SK-N-SH treated with all-trans-retinoic acid at 6 μM for 48 hours (cell line): ENCODE results near the gene ZDHHC5.

ENCODE experiments used
- ATAC-seq: fragments of 200-7000 bp; cut with Tn5 transposase; 3 replicates; pipeline ENCODE4 v1.9.1; 2020; ENCODE audit warnings: mild to moderate bottlenecking, moderate library complexity
- ARNTL ChIP-seq: fragments of 450-650 bp; formaldehyde crosslinking; IDR thresholded peaks from 2 replicates; pipeline ENCODE4 v1.5.0; 2020; ENCODE audit warnings: low read depth, mild to moderate bottlenecking, moderate library complexity, borderline replicate concordance
- BACH2 ChIP-seq: fragments of 250-450 bp; sonication (Bioruptor Pico); IDR thresholded peaks from 2 replicates; pipeline ENCODE4 v1.9.0; 2021; ENCODE audit warnings: mild to moderate bottlenecking, borderline replicate concordance
- CREB5 ChIP-seq: fragments of 250-450 bp; sonication (Bioruptor Pico); IDR thresholded peaks from 2 replicates; pipeline ENCODE4 v1.5.1; 2020; ENCODE audit warnings: low read depth, mild to moderate bottlenecking, moderate library complexity
- CSDC2 ChIP-seq: fragments of 250-450 bp; sonication (Bioruptor Pico); IDR thresholded peaks from 2 replicates; pipeline ENCODE4 v1.5.0; 2020; ENCODE audit warnings: mild to moderate bottlenecking, moderate library complexity
- CSRNP3 ChIP-seq: fragments of 250-450 bp; sonication (Bioruptor Pico); IDR thresholded peaks from 2 replicates; pipeline ENCODE4 v1.5.1; 2021; ENCODE audit warnings: mild to moderate bottlenecking, moderate library complexity
- ESRRG ChIP-seq: fragments of 250-450 bp; sonication (Bioruptor Pico); IDR thresholded peaks from 2 replicates; pipeline ENCODE4 v1.6.1; 2021; ENCODE audit warnings: mild to moderate bottlenecking
- GLIS3 ChIP-seq: fragments of 250-450 bp; sonication (Bioruptor Pico); IDR thresholded peaks from 2 replicates; pipeline ENCODE4 v1.5.0; 2020; ENCODE audit warnings: mild to moderate bottlenecking, moderate library complexity
- ISL1 ChIP-seq: fragments of 250-450 bp; sonication (Bioruptor Pico); IDR thresholded peaks from 2 replicates; pipeline ENCODE4 v2.1.2; 2022; ENCODE audit warnings: mild to moderate bottlenecking, moderate library complexity
- OSR1 ChIP-seq: fragments of 250-450 bp; sonication (Bioruptor Pico); IDR thresholded peaks from 2 replicates; pipeline ENCODE4 v1.8.0; 2022; ENCODE audit warnings: moderate library complexity, mild to moderate bottlenecking, inconsistent platforms
- POU6F1 ChIP-seq: fragments of 250-450 bp; sonication (Bioruptor Pico); IDR thresholded peaks from 2 replicates; pipeline ENCODE4 v1.8.0; 2021; ENCODE audit warnings: low read depth, mild to moderate bottlenecking, moderate library complexity, borderline replicate concordance
- PPARA ChIP-seq: fragments of 250-450 bp; sonication (Bioruptor Pico); IDR thresholded peaks from 2 replicates; pipeline ENCODE4 v1.5.0; 2020; ENCODE audit warnings: mild to moderate bottlenecking, borderline replicate concordance
- RARB ChIP-seq: fragments of 250-450 bp; sonication (Bioruptor Pico); IDR thresholded peaks from 2 replicates; pipeline ENCODE4 v1.8.0; 2021; ENCODE audit warnings: mild to moderate bottlenecking, moderate library complexity
- SNAI2 ChIP-seq: fragments of 250-450 bp; sonication (Bioruptor Pico); IDR thresholded peaks from 2 replicates; pipeline ENCODE4 v1.5.0; 2020; ENCODE audit warnings: mild to moderate bottlenecking, moderate library complexity
- TCF4 ChIP-seq: fragments of 250-450 bp; sonication (Bioruptor Pico); IDR thresholded peaks from 2 replicates; pipeline ENCODE4 v1.8.0; 2021; ENCODE audit warnings: mild to moderate bottlenecking, moderate library complexity, borderline replicate concordance
- TOX ChIP-seq: fragments of 250-450 bp; sonication (Bioruptor Pico); IDR thresholded peaks from 2 replicates; pipeline ENCODE4 v1.8.0; 2021; ENCODE audit warnings: mild to moderate bottlenecking, moderate library complexity, borderline replicate concordance
- TSHZ2 ChIP-seq: fragments of 250-450 bp; sonication (Bioruptor Pico); IDR thresholded peaks from 2 replicates; pipeline ENCODE4 v1.5.0; 2020; ENCODE audit warnings: mild to moderate bottlenecking, moderate library complexity
- ZC3H10 ChIP-seq: fragments of 250-450 bp; sonication (Bioruptor Pico); IDR thresholded peaks from 2 replicates; pipeline ENCODE4 v1.5.1; 2021; ENCODE audit warnings: mild to moderate bottlenecking, moderate library complexity
- ZFP3 ChIP-seq: fragments of 250-450 bp; sonication (Bioruptor Pico); IDR thresholded peaks from 2 replicates; pipeline ENCODE4 v1.5.0; 2020; ENCODE audit warnings: mild to moderate bottlenecking, moderate library complexity
- ZFP30 ChIP-seq: fragments of 450-650 bp; formaldehyde crosslinking; IDR thresholded peaks from 2 replicates; pipeline ENCODE4 v1.5.0; 2022; ENCODE audit warnings: mild to moderate bottlenecking, moderate library complexity
- ZNF565 ChIP-seq: fragments of 450-650 bp; formaldehyde crosslinking; conservative IDR thresholded peaks from 2 replicates; pipeline ENCODE4 v1.5.0; 2020; ENCODE audit warnings: low read depth, mild to moderate bottlenecking, moderate library complexity
- ZNF70 ChIP-seq: fragments of 450-650 bp; formaldehyde crosslinking; IDR thresholded peaks from 2 replicates; pipeline ENCODE4 v1.5.0; 2020; ENCODE audit warnings: mild to moderate bottlenecking, moderate library complexity
- ZNF8 ChIP-seq: fragments of 450-650 bp; formaldehyde crosslinking; IDR thresholded peaks from 2 replicates; pipeline ENCODE4 v1.5.0; 2020; ENCODE audit warnings: mild to moderate bottlenecking, moderate library complexity

Gene ZDHHC5

GRCh38 chr11:57641011-57641807, 26.7 kb upstream of the ZDHHC5 start:
- TF ChIP-seq ZFP30 (no peak), ARNTL (CRISPR knock-in tag) (no peak), ZNF70 (CRISPR knock-in tag) (no peak), GLIS3 (CRISPR knock-in tag) (no peak), TOX (CRISPR knock-in tag) (no peak), ZNF8 (no peak), PPARA (CRISPR knock-in tag) (no peak), BACH2 (no peak), ZC3H10 (CRISPR knock-in tag) (no peak), ZNF565 (CRISPR knock-in tag) (no peak), CSDC2 (no peak), RARB (CRISPR knock-in tag) (no peak), OSR1 (no peak), ESRRG (no peak), CSRNP3 (CRISPR knock-in tag) (no peak), TSHZ2 (CRISPR knock-in tag) (no peak), ISL1 (CRISPR knock-in tag) (no peak), SNAI2 (CRISPR knock-in tag) (no peak), TCF4 (CRISPR knock-in tag) (no peak), ZFP3 (CRISPR knock-in tag) (no peak)
- peak; percentile 9; the same call in 1 of the 3 replicates for ATAC-seq

GRCh38 chr11:57643802-57644201, 24.1 kb upstream of the ZDHHC5 start:
- no peak for ATAC-seq
- no peak for TF ChIP-seq TOX (CRISPR knock-in tag)
- no peak for TF ChIP-seq TCF4 (CRISPR knock-in tag)
- TF ChIP-seq ISL1 (CRISPR knock-in tag), result no peak
- TF ChIP-seq ZNF8, result no peak
- TF ChIP-seq GLIS3 (CRISPR knock-in tag), result no peak
- no peak for TF ChIP-seq OSR1

GRCh38 chr11:57644748-57645688, 22.9 kb upstream of the ZDHHC5 start:
- no peak for TF ChIP-seq ESRRG
- ATAC-seq, result peak; percentile 68

GRCh38 chr11:57645689-57646085, 22.2 kb upstream of the ZDHHC5 start:
- no peak for ATAC-seq
- no peak for TF ChIP-seq BACH2
- TF ChIP-seq TOX (CRISPR knock-in tag), result no peak
- no peak for TF ChIP-seq ZFP30
- TF ChIP-seq CREB5 (CRISPR knock-in tag), result no peak
- no peak for TF ChIP-seq SNAI2 (CRISPR knock-in tag)
- TF ChIP-seq OSR1, result no peak
- no peak for TF ChIP-seq TSHZ2 (CRISPR knock-in tag)
- TF ChIP-seq GLIS3 (CRISPR knock-in tag), result no peak
- TF ChIP-seq TCF4 (CRISPR knock-in tag), result no peak
- no peak for TF ChIP-seq RARB (CRISPR knock-in tag)
- no peak for TF ChIP-seq POU6F1 (CRISPR knock-in tag)
- TF ChIP-seq CSDC2, result no peak
- no peak for TF ChIP-seq ZC3H10 (CRISPR knock-in tag)
- TF ChIP-seq ESRRG, result no peak
- TF ChIP-seq ISL1 (CRISPR knock-in tag), result no peak
- TF ChIP-seq ZNF70 (CRISPR knock-in tag), result no peak
